Muscle layer of duodenum (tissue), 2 donors: ENCODE measurements around the gene KMT2C.
"Not testable (repeated sequence)": the region's sequence is repeated elsewhere in the genome, so short reads cannot be mapped to it uniquely, and the experiment has no call there.

Experiments
- H3K27ac ChIP-seq: one replicate; pipeline ENCODE4 v1.7.0; 2013; ENCODE audit warnings: mild to moderate bottlenecking, low read length
- H3K27me3 ChIP-seq: one replicate; pipeline ENCODE4 v1.7.0; 2013; ENCODE audit warnings: low read depth, mild to moderate bottlenecking, control low read depth, low read length
- H3K36me3 ChIP-seq, 2 donors: one replicate each; pipeline ENCODE4 v1.7.0; 2013; ENCODE audit warnings: low read length in 2 of 2, control low read depth in 1 of 2, mild to moderate bottlenecking in 1 of 2; ENCODE audit not compliant: insufficient read depth in 2 of 2, control insufficient read depth in 1 of 2
- H3K4me1 ChIP-seq, 2 donors: one replicate each; pipeline ENCODE4 v1.7.0; 2013; ENCODE audit warnings: low read length in 2 of 2, mild to moderate bottlenecking in 2 of 2, control low read depth in 1 of 2, moderate library complexity in 1 of 2; ENCODE audit not compliant: insufficient read depth in 2 of 2, control insufficient read depth in 1 of 2
- H3K4me3 ChIP-seq, 2 donors: one replicate each; pipeline ENCODE4 v1.7.0; 2013; ENCODE audit warnings: low read length in 2 of 2, low read depth in 1 of 2, mild to moderate bottlenecking in 1 of 2
- H3K9me3 ChIP-seq, 2 donors: one replicate each; pipeline ENCODE4 v1.7.0; 2013; ENCODE audit warnings: low read length in 2 of 2, control low read depth in 1 of 2, mild to moderate bottlenecking in 1 of 2; ENCODE audit not compliant: control insufficient read depth in 1 of 2
- donor health status: healthy.

KMT2C gene

DNA sequence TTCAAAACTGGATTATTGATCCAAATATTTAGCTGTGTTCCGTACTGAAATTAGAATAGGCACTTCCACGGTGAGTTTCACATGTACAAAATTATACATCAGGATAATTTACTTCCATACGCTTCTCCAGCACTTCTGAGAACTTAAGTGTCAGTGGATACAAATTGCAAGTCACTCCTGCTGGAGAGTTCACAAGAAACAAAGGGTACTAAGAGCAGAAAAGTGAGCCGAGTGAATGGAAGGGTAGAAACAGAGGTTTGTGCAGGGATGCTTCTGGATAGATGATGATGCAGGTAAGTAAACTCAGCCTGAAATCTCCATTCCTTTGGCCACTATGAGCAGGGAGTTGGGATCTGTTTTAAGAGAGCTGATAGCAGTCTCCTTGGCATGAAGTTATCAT lies 2.2 kb upstream of the KMT2C start:
- H3K9me3 ChIP-seq, H3K27me3 ChIP-seq, H3K4me3 ChIP-seq, H3K27ac ChIP-seq, H3K4me1 ChIP-seq, H3K36me3 ChIP-seq: not testable (repeated sequence)

DNA sequence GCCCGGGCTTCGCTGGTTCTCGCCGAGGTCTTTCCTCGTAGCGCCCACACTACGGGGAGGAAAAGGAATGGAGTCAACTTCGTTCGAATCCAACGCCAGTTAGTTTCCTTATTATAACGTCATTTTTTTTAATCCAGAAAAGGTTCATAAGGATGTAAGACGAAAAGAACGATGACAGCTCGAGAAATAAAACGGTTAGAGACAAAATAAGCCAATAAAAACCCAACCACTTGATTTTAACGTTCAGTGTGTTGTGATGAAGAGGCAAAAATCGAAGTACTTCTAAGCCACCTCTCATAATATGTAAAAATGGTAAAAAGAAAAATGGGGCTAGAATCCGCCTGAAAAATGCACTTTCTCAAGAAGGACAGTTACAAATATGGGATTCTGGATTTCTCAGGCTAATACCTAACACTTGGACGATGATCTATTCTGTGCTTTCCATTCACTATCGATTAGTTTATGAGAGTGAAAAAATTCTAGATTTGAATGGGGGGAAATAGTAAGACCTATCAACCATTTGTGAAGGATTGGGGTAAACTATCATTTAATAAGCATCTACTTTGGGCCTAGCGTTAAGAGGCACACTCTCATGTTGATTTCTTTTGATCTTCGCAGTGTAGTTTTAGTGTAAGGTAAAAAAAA lies 1.2 kb upstream of the KMT2C start:
- peak overlapping the region; percentile 50 to 57 for H3K4me3 ChIP-seq

GRCh38 chr7:152436111-152436930 lies 518 bp upstream of the KMT2C start:
- Histone ChIP-seq H3K27me3 (no peaks in the 10 kb centered on the region), H3K4me3 (peak overlapping the region; percentile 50 to 57), H3K4me1 (no peaks in the 10 kb centered on the region), H3K36me3 (no peaks in the 10 kb centered on the region), H3K9me3 (no peaks in the 10 kb centered on the region), H3K27ac (peak overlapping the region; percentile 83)

More for the DNA sequence above, 1.2 kb upstream of the KMT2C start:
- H3K27ac ChIP-seq = peak overlapping the region; percentile 83
- not testable (repeated sequence) for H3K4me1 ChIP-seq, H3K36me3 ChIP-seq, H3K9me3 ChIP-seq, H3K27me3 ChIP-seq

- not testable (repeated sequence) for H3K4me1 ChIP-seq, H3K36me3 ChIP-seq, H3K9me3 ChIP-seq, H3K27me3 ChIP-seq
- Histone ChIP-seq H3K4me3 (peak overlapping the region; percentile 70 to 73), H3K27ac (peak overlapping the region; percentile 60)
Measured at GRCh38 chr7:152434511-152435383, 1.1 kb downstream of the KMT2C start.

DNA sequence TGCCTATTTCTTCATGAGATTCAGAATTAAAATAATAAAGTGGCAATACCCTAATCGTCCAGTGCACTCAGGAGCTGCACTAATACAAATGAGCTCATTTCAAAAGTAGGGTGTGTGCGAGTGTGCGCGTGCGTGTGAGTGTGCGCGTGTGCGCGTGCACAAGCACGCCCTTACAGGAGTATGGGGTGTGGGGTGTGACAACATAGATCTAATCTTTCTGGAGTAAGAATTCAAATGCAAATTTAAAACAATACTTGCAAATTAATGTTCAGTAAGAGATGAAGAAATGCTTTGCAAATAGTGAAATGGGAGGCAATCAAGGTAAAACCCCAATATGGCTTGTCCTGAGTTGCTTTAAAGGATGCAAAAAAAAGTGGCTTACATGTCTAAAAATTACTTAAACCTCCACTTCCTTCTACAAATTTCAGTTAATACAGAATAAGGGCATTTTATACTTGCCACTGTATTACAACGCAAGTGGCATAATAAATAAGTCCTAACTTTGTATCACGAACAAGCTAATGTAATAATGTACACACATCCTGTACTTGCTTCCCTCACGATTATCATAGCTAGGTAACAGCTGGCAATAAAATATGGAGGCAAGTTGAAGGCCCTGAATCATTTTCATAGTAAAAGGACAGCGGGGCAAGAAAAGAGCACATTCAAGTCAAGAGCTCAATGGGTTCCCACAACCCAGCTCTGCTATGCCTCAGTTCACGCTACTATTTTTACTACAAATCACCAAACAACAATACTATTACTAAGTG lies 1.9 kb downstream of the KMT2C start:
- H3K9me3 ChIP-seq, H3K36me3 ChIP-seq, H3K27me3 ChIP-seq: not testable (repeated sequence)
- Histone ChIP-seq H3K4me1 (peaks cover 2 to 14% of the 10 kb centered on the region in 2 donors), H3K4me3 (peak overlapping the region; percentile 70 to 73), H3K27ac (peak overlapping the region; percentile 60)

GRCh38 chr7:152432735-152433134 lies 3.1 kb downstream of the KMT2C start:
- not testable (repeated sequence) for H3K36me3 ChIP-seq, H3K27ac ChIP-seq, H3K9me3 ChIP-seq, H3K27me3 ChIP-seq, H3K4me3 ChIP-seq
- peaks cover 5 to 21% of the 10 kb centered on the region in 2 donors for H3K4me1 ChIP-seq

DNA sequence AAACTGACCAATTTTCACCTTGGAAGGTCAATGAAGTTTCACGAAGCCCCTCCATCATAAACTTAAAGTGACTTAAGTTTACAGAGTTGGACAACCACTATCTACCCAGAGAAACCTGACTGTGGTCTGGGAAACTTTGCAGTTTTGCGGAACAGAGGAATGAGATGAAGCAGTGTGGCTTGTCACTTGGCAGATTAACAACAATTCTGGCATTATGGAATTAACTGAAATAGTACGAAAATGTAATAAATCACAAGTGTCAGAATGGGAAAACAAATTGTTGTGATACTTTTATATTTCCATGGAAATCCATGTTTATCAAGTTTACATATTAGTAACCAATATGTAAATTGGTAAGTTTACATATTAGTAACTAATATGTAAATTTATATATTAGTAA lies 4.9 kb downstream of the KMT2C start:
- no peaks in the 10 kb centered on the region for H3K27me3 ChIP-seq
- no peaks in the 10 kb centered on the region for H3K9me3 ChIP-seq
- peaks cover 5 to 29% of the 10 kb centered on the region in 2 donors for H3K4me1 ChIP-seq
- H3K27ac ChIP-seq = no peak overlapping the region
- H3K36me3 ChIP-seq = no peaks in the 10 kb centered on the region
- no peak overlapping the region for H3K4me3 ChIP-seq

DNA sequence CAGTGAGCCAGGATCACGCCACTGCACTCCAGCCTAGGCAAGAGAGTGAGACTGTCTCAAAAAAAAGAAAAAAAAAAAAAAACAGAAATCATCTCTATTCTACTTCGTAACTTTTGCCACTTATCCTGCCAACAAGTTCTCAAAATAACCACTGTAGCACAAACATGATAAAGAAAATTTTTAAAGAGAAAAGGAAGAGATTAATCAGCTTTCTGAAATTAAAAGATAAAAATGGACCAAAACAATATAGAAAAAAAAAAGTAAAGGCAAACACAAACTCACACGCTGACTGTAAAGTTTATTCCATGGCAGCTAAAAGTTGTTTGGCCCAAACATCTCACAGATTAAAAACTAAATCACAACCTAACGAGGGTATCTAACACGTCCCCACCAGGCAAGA lies 5.7 kb downstream of the KMT2C start:
- H3K36me3 ChIP-seq, H3K9me3 ChIP-seq, H3K27ac ChIP-seq, H3K4me3 ChIP-seq, H3K27me3 ChIP-seq: not testable (repeated sequence)
- H3K4me1 ChIP-seq = peaks cover 5 to 29% of the 10 kb centered on the region in 2 donors

GRCh38 chr7:152424348-152425108 lies 11.3 kb downstream of the KMT2C start:
- peaks cover 0 to 5% of the 10 kb centered on the region in 2 donors for H3K36me3 ChIP-seq
- peaks cover 0 to 3% of the 10 kb centered on the region in 2 donors for H3K9me3 ChIP-seq
- H3K27ac ChIP-seq = no peak overlapping the region
- peaks cover 9 to 28% of the 10 kb centered on the region in 2 donors for H3K4me1 ChIP-seq
- no peak overlapping the region for H3K4me3 ChIP-seq
- H3K27me3 ChIP-seq = no peaks in the 10 kb centered on the region

GRCh38 chr7:152423991-152424347 lies 11.8 kb downstream of the KMT2C start:
- no peak overlapping the region for H3K27ac ChIP-seq
- H3K27me3 ChIP-seq = no peaks in the 10 kb centered on the region
- H3K4me1 ChIP-seq = peaks cover 8 to 24% of the 10 kb centered on the region in 2 donors
- peaks cover 0 to 5% of the 10 kb centered on the region in 2 donors for H3K36me3 ChIP-seq
- H3K9me3 ChIP-seq = peaks cover 0 to 3% of the 10 kb centered on the region in 2 donors
- H3K4me3 ChIP-seq = no peak overlapping the region
